Loucy (cell line): Measurements from ENCODE around the gene CTSH.

Experiments
- H2AFZ ChIP-seq: fragments of 200-600 bp; sonication (generic); 2 replicates; pipeline ENCODE4 v1.6.0; 2016; ENCODE audit warnings: antibody characterized with exemption, mild to moderate bottlenecking, low read length, moderate library complexity
- H3F3A ChIP-seq: fragments of 200-600 bp; 2 replicates; pipeline ENCODE4 v1.6.0; 2016; ENCODE audit warnings: antibody characterized with exemption, low read depth, mild to moderate bottlenecking
- H3K27me3 ChIP-seq: fragments of 200-600 bp; sonication (generic); 2 replicates; pipeline ENCODE4 v1.6.1; 2014; ENCODE audit warnings: low read length, mild to moderate bottlenecking; ENCODE audit not compliant: insufficient read depth, poor library complexity, severe bottlenecking
- H3K36me3 ChIP-seq: fragments of 200-600 bp; sonication (generic); 2 replicates; pipeline ENCODE4 v1.6.1; 2016; ENCODE audit warnings: low read length; ENCODE audit not compliant: insufficient read depth
- H3K4me1 ChIP-seq: fragments of 200-600 bp; sonication (generic); 2 replicates; pipeline ENCODE4 v1.5.1; 2014; ENCODE audit warnings: low read length, mild to moderate bottlenecking; ENCODE audit not compliant: insufficient read depth, poor library complexity, severe bottlenecking
- H3K4me2 ChIP-seq: fragments of 200-600 bp; sonication (generic); 2 replicates; pipeline ENCODE4 v1.6.0; 2014; ENCODE audit warnings: antibody characterized with exemption, low read length, low read depth, mild to moderate bottlenecking; ENCODE audit not compliant: poor library complexity, severe bottlenecking
- H3K4me3 ChIP-seq: fragments of 200-600 bp; sonication (generic); 2 replicates; pipeline ENCODE4 v1.5.1; 2014; ENCODE audit warnings: low read length, mild to moderate bottlenecking, mixed read lengths; ENCODE audit not compliant: poor library complexity, severe bottlenecking
- H3K79me2 ChIP-seq: fragments of 200-600 bp; sonication (generic); 2 replicates; pipeline ENCODE4 v1.6.1; 2014; ENCODE audit warnings: low read length; ENCODE audit not compliant: insufficient read depth
- H3K9ac ChIP-seq: fragments of 200-600 bp; sonication (generic); 2 replicates; pipeline ENCODE4 v1.6.0; 2014; ENCODE audit warnings: mild to moderate bottlenecking, low read depth, low read length, moderate library complexity; ENCODE audit not compliant: poor library complexity, severe bottlenecking
- H3K9me2 ChIP-seq: fragments of 200-600 bp; sonication (generic); replicated peaks from 2 replicates; pipeline ENCODE4 v1.6.1; 2016; ENCODE audit warnings: low read depth, low read length, mixed read lengths
- H3K9me3 ChIP-seq: fragments of 200-600 bp; sonication (generic); 2 replicates; pipeline ENCODE4 v1.6.1; 2014; ENCODE audit warnings: mild to moderate bottlenecking, antibody characterized with exemption, low read length, low read depth; ENCODE audit not compliant: insufficient read depth
- H4K20me1 ChIP-seq: fragments of 200-600 bp; sonication (generic); 2 replicates; pipeline ENCODE4 v1.6.0; 2014; ENCODE audit warnings: antibody characterized with exemption, low read length, mild to moderate bottlenecking; ENCODE audit not compliant: insufficient read depth, poor library complexity, severe bottlenecking
- EZH2phosphoT487 ChIP-seq: fragments of 200-600 bp; IDR thresholded peaks from 2 replicates; pipeline ENCODE4 v1.6.1; 2018; ENCODE audit warnings: antibody characterized with exemption, mild to moderate bottlenecking, moderate library complexity, borderline replicate concordance
- TF ChIP-seq, protein P1 (sequence below): fragments of 200-600 bp; sonication (generic); conservative IDR thresholded peaks from 2 replicates; pipeline ENCODE4 v1.5.1; 2014; ENCODE audit warnings: mild to moderate bottlenecking, antibody characterized with exemption, low read length

The CTSH gene

GRCh38 chr15:78992416-78993256 lies 47.8 kb upstream of the CTSH start:
- Histone ChIP-seq H3K79me2 (no peaks in the 10 kb centered on the region), H3K9me2 (no peaks in the 10 kb centered on the region), H3F3A (no peaks in the 10 kb centered on the region), H3K4me3 (no peak overlapping the region), H4K20me1 (no peaks in the 10 kb centered on the region), H3K4me2 (no peak overlapping the region), H3K4me1 (no peaks in the 10 kb centered on the region), H2AFZ (no peak overlapping the region), H3K36me3 (no peaks in the 10 kb centered on the region), H3K27me3 (no peaks in the 10 kb centered on the region), H3K9me3 (no peaks in the 10 kb centered on the region), H3K9ac (no peak overlapping the region)
- TF ChIP-seq, protein P1, sequence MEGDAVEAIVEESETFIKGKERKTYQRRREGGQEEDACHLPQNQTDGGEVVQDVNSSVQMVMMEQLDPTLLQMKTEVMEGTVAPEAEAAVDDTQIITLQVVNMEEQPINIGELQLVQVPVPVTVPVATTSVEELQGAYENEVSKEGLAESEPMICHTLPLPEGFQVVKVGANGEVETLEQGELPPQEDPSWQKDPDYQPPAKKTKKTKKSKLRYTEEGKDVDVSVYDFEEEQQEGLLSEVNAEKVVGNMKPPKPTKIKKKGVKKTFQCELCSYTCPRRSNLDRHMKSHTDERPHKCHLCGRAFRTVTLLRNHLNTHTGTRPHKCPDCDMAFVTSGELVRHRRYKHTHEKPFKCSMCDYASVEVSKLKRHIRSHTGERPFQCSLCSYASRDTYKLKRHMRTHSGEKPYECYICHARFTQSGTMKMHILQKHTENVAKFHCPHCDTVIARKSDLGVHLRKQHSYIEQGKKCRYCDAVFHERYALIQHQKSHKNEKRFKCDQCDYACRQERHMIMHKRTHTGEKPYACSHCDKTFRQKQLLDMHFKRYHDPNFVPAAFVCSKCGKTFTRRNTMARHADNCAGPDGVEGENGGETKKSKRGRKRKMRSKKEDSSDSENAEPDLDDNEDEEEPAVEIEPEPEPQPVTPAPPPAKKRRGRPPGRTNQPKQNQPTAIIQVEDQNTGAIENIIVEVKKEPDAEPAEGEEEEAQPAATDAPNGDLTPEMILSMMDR = no peak
- no peak for TF ChIP-seq EZH2phosphoT487

GRCh38 chr15:78991879-78992278 lies 47.0 kb upstream of the CTSH start:
- Histone ChIP-seq H3K9ac (no peak overlapping the region), H3K4me3 (no peak overlapping the region), H3F3A (no peaks in the 10 kb centered on the region), H3K36me3 (no peaks in the 10 kb centered on the region), H3K4me1 (no peaks in the 10 kb centered on the region), H3K4me2 (no peak overlapping the region), H3K9me3 (no peaks in the 10 kb centered on the region), H3K79me2 (no peaks in the 10 kb centered on the region), H3K9me2 (no peaks in the 10 kb centered on the region), H2AFZ (no peak overlapping the region), H3K27me3 (no peaks in the 10 kb centered on the region), H4K20me1 (no peaks in the 10 kb centered on the region)
- TF ChIP-seq, protein P1 = no peak
- TF ChIP-seq EZH2phosphoT487 = no peak

DNA sequence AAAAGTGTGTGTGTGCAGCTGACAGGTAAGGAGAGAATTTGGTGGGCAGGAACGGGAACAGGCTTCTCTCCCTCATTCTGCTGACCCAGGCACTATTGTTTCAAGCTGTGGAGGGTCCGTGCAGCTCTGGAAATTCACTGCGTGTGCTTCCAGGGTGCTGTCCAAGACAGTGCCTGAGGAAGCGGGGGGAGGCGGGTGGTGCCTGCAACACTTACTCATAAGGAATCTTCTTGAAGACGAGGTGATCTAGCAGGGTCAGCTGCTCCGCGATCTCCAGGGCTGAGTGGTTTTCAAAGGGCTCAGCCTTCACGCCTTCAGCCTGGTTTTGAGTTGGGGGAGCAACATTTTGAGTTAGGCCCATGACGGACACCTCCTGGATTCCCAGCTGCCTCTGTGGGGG lies 46.6 kb upstream of the CTSH start:
- no peak overlapping the region for H2AFZ ChIP-seq
- no peaks in the 10 kb centered on the region for H3K4me1 ChIP-seq

More for the DNA sequence above, 46.6 kb upstream of the CTSH start:
- no peaks in the 10 kb centered on the region for H3K9me3 ChIP-seq
- H3K4me3 ChIP-seq = no peak overlapping the region
- H3K27me3 ChIP-seq = no peaks in the 10 kb centered on the region
- no peaks in the 10 kb centered on the region for H3K36me3 ChIP-seq
- H3K79me2 ChIP-seq = no peaks in the 10 kb centered on the region
- no peaks in the 10 kb centered on the region for H3K9me2 ChIP-seq
- no peak overlapping the region for H3K9ac ChIP-seq
- H4K20me1 ChIP-seq = no peaks in the 10 kb centered on the region
- H3F3A ChIP-seq = no peaks in the 10 kb centered on the region
- H3K4me2 ChIP-seq = no peak overlapping the region
- TF ChIP-seq, protein P1 = no peak
- no peak for TF ChIP-seq EZH2phosphoT487
